ENCODE results near the gene MAML3. TPM values are rescaled to one million over a fixed set of nuclear protein-coding genes. Genes with fewer than 3 reads are reported as not detected.

Gene MAML3
- total and polyA plus RNA-seq, 2 experiments from 2014 or later = 4.1 to 11.2 TPM

- TF ChIP-seq CTCF (IDR thresholded peaks at IDR 0.05; ENCODE audit: poor library complexity) (no peak), EZH2phosphoT487 (IDR thresholded peaks at IDR 0.05; ENCODE audit: low read depth, severe bottlenecking, unreplicated experiment) (no peak), EZH2 (IDR thresholded peaks at IDR 0.05; ENCODE audit: borderline replicate concordance) (no peak)
- H4K20me1 ChIP-seq (ENCODE audit: insufficient read depth, poor library complexity, severe bottlenecking) = no peaks in the 10 kb centered on the region
- no peaks in the 10 kb centered on the region for H3K9me3 ChIP-seq (ENCODE audit: low read depth)
- no peak overlapping the region for H3K4me2 ChIP-seq
- H3K4me1 ChIP-seq (ENCODE audit: insufficient read depth) = peaks cover 19% of the 10 kb centered on the region
- no peak overlapping the region for H3K27ac ChIP-seq
- no peaks in the 10 kb centered on the region for H3K9me2 ChIP-seq (replicated peaks; ENCODE audit: insufficient read depth)
- no peak overlapping the region for H2AFZ ChIP-seq
- 59% methylated on average over 6 of the region's 6 CpGs for WGBS (ENCODE audit: low lambda C conversion rate, missing lambda C conversion rate)
- no peak overlapping the region for H3K4me3 ChIP-seq
- no peaks in the 10 kb centered on the region for H3K79me2 ChIP-seq
- H3K36me3 ChIP-seq (replicated peaks; ENCODE audit: insufficient read depth, low read depth) = no peaks in the 10 kb centered on the region
- H3K27me3 ChIP-seq = no peaks in the 10 kb centered on the region
- no peak for DNase-seq (ENCODE audit: low spot score)
Measured at GRCh38 chr4:139749338-139749737, 404.6 kb downstream of the MAML3 start.

- peak overlapping the region; percentile 66 for H3K4me2 ChIP-seq
Measured at GRCh38 chr4:139746431-139747171, 407.4 kb downstream of the MAML3 start.

GRCh38 chr4:139745111-139745639 is 408.8 kb downstream of the MAML3 start:
- H3K27ac ChIP-seq = no peak overlapping the region
- H3K4me1 ChIP-seq (ENCODE audit: insufficient read depth) = peaks cover 28% of the 10 kb centered on the region

More at GRCh38 chr4:139746431-139747171, 407.4 kb downstream of the MAML3 start:
- Histone ChIP-seq H3K4me1 (ENCODE audit: insufficient read depth) (peaks cover 23% of the 10 kb centered on the region), H3K79me2 (no peaks in the 10 kb centered on the region), H3K9me3 (ENCODE audit: low read depth) (no peaks in the 10 kb centered on the region), H3K27me3 (no peaks in the 10 kb centered on the region), H2AFZ (peak overlapping the region; percentile 10), H4K20me1 (ENCODE audit: insufficient read depth, poor library complexity, severe bottlenecking) (no peaks in the 10 kb centered on the region), H3K9me2 (replicated peaks; ENCODE audit: insufficient read depth) (no peaks in the 10 kb centered on the region), H3K4me3 (no peak overlapping the region), H3K27ac (peak overlapping the region; percentile 53), H3K36me3 (replicated peaks; ENCODE audit: insufficient read depth, low read depth) (no peaks in the 10 kb centered on the region)
- peak; percentile 28 for DNase-seq (ENCODE audit: low spot score)
- TF ChIP-seq EZH2phosphoT487 (IDR thresholded peaks at IDR 0.05; ENCODE audit: low read depth, severe bottlenecking, unreplicated experiment) (no peak), EZH2 (IDR thresholded peaks at IDR 0.05; ENCODE audit: borderline replicate concordance) (no peak), CTCF (IDR thresholded peaks at IDR 0.05; ENCODE audit: poor library complexity) (no peak)
- 22% methylated on average over 12 of the region's 12 CpGs for WGBS (ENCODE audit: low lambda C conversion rate, missing lambda C conversion rate)

More at GRCh38 chr4:139745111-139745639, 408.8 kb downstream of the MAML3 start:
- 85% methylated on average over 6 of the region's 6 CpGs for WGBS (ENCODE audit: low lambda C conversion rate, missing lambda C conversion rate)
- no peaks in the 10 kb centered on the region for H3K79me2 ChIP-seq
- no peak for DNase-seq (ENCODE audit: low spot score)
- no peak overlapping the region for H3K4me3 ChIP-seq
- no peak overlapping the region for H3K4me2 ChIP-seq
- no peaks in the 10 kb centered on the region for H4K20me1 ChIP-seq (ENCODE audit: insufficient read depth, poor library complexity, severe bottlenecking)
- H3K9me2 ChIP-seq (replicated peaks; ENCODE audit: insufficient read depth) = no peaks in the 10 kb centered on the region
- TF ChIP-seq EZH2 (IDR thresholded peaks at IDR 0.05; ENCODE audit: borderline replicate concordance) (no peak), EZH2phosphoT487 (IDR thresholded peaks at IDR 0.05; ENCODE audit: low read depth, severe bottlenecking, unreplicated experiment) (no peak), CTCF (IDR thresholded peaks at IDR 0.05; ENCODE audit: poor library complexity) (no peak)
- H2AFZ ChIP-seq = no peak overlapping the region
- no peaks in the 10 kb centered on the region for H3K36me3 ChIP-seq (replicated peaks; ENCODE audit: insufficient read depth, low read depth)
- no peaks in the 10 kb centered on the region for H3K27me3 ChIP-seq
- no peaks in the 10 kb centered on the region for H3K9me3 ChIP-seq (ENCODE audit: low read depth)

Data from hepatocyte (in vitro differentiated cells).